GM19023 (cell line): ENCODE data around the gene LRRC3.
"Not testable (repeated sequence)": the region's sequence is repeated elsewhere in the genome, so short reads cannot be mapped to it uniquely, and the experiment has no call there.

Experiments
- ATAC-seq: cut with Tn5 transposase; IDR thresholded peaks from one replicate; pipeline ENCODE4 v1.9.1; 2021; ENCODE audit warnings: mild to moderate bottlenecking, moderate library complexity; ENCODE audit not compliant: unreplicated experiment

LRRC3 gene

GRCh38 chr21:44454747-44455523, at the start of gene LRRC3:
Gene LRRC3, plus strand, starts transcription at chr21:44455510. Its CDS starts 1,135 bp downstream, at chr21:44456645.
- ATAC-seq: no peak

GRCh38 chr21:44405948-44406872, 49.1 kb upstream of the LRRC3 start:
- no peak for ATAC-seq

- ATAC-seq: no peak
Observed at GRCh38 chr21:44406953-44407352, 48.4 kb upstream of the LRRC3 start.

- no peak for ATAC-seq
Observed at GRCh38 chr21:44407493-44407892, 47.8 kb upstream of the LRRC3 start.

- no peak for ATAC-seq
Observed at GRCh38 chr21:44408226-44408625, 47.1 kb upstream of the LRRC3 start.

- no peak for ATAC-seq
Observed at GRCh38 chr21:44413566-44414290, 41.6 kb upstream of the LRRC3 start.

- no peak for ATAC-seq
Observed at GRCh38 chr21:44414291-44415072, 40.8 kb upstream of the LRRC3 start.

GRCh38 chr21:44415073-44416025, 40.0 kb upstream of the LRRC3 start:
- no peak for ATAC-seq

GRCh38 chr21:44416193-44416592, 39.1 kb upstream of the LRRC3 start:
- ATAC-seq: no peak

- not testable (repeated sequence) for ATAC-seq
Observed at GRCh38 chr21:44417621-44418107, 37.6 kb upstream of the LRRC3 start.

- ATAC-seq: no peak
Observed at GRCh38 chr21:44418108-44418875, 37.0 kb upstream of the LRRC3 start.

- ATAC-seq: no peak
Observed at GRCh38 chr21:44418876-44419230, 36.5 kb upstream of the LRRC3 start.

- no peak for ATAC-seq
Observed at GRCh38 chr21:44419679-44420078, 35.6 kb upstream of the LRRC3 start.

- ATAC-seq: no peak
Observed at GRCh38 chr21:44420416-44421205, 34.7 kb upstream of the LRRC3 start.

GRCh38 chr21:44421901-44422840, 33.1 kb upstream of the LRRC3 start:
- no peak for ATAC-seq

- ATAC-seq: no peak
Observed at GRCh38 chr21:44423312-44423821, 31.9 kb upstream of the LRRC3 start.
